Right ventricle myocardium superior (tissue), 1 donor: ENCODE measurements around the gene LCMT1. TPM values are rescaled to one million over a fixed set of nuclear protein-coding genes. Genes with fewer than 3 reads are reported as not detected.
"Not testable (repeated sequence)": the region's sequence is repeated elsewhere in the genome, so short reads cannot be mapped to it uniquely, and the experiment has no call there.

Experiments
- ATAC-seq: fragments of 200-7000 bp; cut with Tn5 transposase; one replicate; pipeline ENCODE4 v1.9.1; 2020; ENCODE audit warnings: mild to moderate bottlenecking; ENCODE audit not compliant: poor library complexity
- DNase-seq: peaks from one replicate; pipeline ENCODE4 v3.0.0-alpha.2; 2020
- intact Hi-C: fragments of 100-400 bp; cut with DNase I; formaldehyde crosslinking; loops from one replicate; pipeline ENCODE4 v1.11.2; 2022
- total RNA-seq: library from RNA; stranded (reverse); fragmentation: NEBNext Ultra II Directional; extraction: Animal tissue kit (Norgen Biotek cat#: 25700); gene quantifications from one replicate; pipeline ENCODE4 v1.2.1, GENCODE V29; 2021
- donor health status: DM: no; HTN: yes; CAD: no; lungs with severe emphysema.

The LCMT1 gene
- total RNA-seq, 1 donor from 2014 or later = 32.1 TPM

DNA sequence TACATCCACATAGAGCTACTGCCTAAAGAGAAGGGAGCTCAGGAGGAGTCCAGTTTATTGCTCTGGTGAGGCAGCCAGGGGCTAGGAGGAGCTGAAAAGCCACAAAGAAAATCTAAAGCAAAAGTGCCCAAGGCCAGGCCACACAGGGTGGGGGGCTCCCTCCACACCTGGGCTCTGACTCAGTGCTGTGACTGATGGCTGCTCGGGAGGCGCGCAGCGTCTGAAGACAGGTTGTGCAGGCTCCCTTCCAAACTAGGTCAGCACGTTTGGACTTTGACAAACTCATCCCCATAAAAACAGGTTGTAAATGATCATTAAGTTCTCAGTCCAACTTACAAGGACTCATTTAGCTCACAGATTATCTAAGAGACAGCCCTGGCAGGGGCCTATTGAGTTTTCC is 22.2 kb upstream of the LCMT1 start:
- DNase-seq = no peak
- intact Hi-C loops = loop anchor here (10.0 kb wide), 1 partner anchor 135 kb away; no protein-coding TSS in a partner anchor
- ATAC-seq = no peak

GRCh38 chr16:25092441-25092840 is 19.1 kb upstream of the LCMT1 start:
- ATAC-seq (no peak), DNase-seq (no peak)
- intact Hi-C loops = no loop called here

DNA sequence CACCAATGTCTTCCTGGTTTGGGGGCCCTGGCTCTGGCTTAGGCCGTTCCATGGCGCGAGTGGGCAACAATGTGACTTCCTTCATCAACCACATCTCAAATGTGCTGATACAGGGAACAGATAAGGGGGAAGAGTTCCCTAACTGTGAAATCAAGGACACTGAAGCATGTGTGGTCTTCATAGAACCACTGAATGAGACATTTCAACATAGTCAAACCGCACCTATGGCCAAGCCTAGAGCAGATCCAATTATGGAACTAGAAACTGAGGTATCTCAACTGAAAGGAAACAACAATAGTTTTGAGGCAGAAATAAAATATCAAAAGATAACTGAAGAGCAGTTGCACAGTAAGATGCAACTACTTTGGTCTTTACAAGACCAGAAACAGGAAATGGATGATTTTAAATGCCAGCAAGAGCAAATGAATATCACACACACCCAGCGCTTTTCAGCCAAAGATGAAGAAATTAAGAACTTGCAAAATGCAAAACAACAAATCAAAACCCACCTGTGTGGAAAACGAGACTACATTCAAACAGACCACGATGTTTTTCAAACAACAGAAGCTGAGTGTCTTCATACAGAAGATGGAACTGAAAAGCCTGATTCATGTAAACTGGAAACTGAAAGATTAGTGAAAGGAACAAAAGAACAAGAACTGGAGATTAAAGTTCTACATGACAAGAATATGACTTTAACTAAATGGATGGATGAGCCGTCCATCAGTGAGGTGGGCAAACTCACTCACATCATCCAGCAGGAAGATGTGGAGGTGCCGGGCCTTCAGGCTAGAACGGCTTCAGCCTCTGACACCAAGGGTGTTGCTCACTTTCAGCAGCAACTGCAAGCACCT is 18.1 kb upstream of the LCMT1 start:
- ATAC-seq = no peak
- no peak for DNase-seq
- intact Hi-C loops = no loop called here

DNA sequence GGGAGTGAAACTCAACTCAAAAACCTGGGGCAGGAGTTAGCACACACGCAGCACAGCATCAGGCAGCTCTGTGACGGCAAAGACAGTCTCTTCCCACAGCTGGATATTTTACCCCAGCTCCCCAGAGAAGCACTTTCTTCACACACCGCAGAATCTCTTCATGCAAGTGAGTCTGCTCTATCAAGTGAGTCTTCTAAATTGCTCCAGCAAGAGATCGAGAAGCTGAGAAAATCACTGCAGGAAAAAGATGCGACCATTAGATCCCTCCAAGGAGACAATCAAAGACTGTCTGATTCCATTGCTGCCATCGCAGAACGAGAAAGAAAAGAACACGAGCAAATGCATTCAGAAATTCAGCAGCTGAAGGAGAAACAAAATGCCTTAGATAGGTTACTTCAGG is 16.9 kb upstream of the LCMT1 start:
- ATAC-seq (no peak), DNase-seq (no peak)
- intact Hi-C loops = no loop called here

DNA sequence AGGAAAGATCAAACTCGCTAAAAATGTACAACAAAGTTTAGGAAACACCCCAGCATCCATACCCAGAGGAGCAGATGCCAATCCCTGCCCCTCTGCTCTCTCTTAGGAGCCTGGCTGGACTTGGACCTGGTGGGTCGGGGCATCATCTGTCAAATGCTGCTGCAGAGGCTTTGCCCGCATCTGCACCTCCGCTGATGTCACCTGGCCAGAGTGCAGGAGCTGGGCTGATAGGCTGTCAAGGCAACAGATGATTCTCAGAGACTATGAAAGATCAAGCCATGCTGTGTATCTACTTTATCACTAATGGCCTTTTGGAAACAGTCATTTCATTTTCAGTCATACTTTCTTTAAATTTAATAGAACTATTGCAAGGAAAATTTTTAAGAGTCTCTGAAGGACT is 15.9 kb upstream of the LCMT1 start:
- intact Hi-C loops = no loop called here
- DNase-seq (no peak), ATAC-seq (no peak)

GRCh38 chr16:25097276-25097975 is 14.1 kb upstream of the LCMT1 start:
- DNase-seq (no peak), ATAC-seq (no peak)
- intact Hi-C loops = no loop called here

DNA sequence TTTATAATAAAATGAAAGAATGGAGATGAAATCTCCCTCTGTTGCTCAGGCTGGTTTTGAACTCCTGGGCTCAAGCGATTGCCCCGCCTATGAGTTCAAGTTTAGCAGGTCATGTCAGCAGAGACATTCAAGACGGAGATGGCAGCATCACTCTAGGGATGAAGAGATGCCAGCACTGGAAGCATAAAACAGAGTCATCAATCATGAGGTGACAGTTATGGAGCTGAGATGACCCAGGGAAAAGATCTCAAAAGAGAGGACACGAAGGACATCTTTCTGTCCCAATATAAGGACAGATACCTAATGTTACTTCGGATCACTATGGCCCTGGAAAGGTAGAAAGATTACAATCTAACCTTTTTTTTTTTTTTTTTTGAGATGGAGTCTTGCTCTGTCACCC is 11.0 kb upstream of the LCMT1 start:
- intact Hi-C loops = no loop called here
- DNase-seq = no peak
- no peak for ATAC-seq

DNA sequence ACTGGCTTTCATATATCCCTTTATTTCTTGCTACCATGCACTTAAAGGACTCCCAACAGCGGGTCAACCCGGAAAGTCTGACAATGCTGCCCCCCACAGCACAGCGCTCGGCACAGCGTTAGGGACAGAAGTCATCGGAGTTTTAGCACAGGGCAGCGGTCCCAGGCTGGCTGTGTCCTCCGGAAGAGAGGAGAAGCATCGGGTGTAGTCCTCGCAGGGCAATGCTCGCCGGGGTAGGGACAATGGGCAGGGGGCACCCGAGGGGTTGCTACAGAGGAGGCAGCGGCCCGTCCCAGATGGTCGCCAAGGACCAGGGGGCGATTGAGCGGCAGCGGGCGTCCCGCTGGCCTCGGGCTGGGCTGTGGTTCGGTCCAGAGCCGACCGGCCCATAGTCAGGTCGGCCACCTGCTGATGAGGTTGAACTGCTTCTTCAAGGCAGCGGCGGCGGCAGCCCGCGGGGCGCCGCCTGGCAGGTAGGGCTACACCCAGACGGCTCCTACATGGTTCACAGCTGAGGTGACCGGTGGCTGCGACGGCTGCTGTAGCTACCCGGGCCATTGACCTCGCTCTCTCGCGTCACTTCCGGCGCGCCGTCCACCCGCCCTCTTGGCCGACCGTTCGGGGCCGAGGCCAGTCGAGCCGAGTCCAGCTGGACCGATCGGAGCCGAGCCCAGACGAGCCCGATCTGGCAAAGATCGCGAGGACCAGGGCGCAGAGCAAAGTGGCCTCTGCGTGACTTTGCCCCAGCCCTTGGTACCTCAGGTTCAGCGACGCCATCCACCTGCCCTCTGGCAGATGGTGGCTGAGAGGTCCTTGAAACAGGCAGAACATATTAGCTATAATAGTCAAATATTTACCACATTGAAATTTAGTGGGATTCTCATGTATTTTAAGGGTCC is 4.7 kb upstream of the LCMT1 start:
- intact Hi-C loops = loop anchor here (5.0 kb wide), 2 partner anchors 40 to 55 kb away; no protein-coding TSS in a partner anchor
- ATAC-seq = peak; percentile 92
- DNase-seq = peak; percentile 98

DNA sequence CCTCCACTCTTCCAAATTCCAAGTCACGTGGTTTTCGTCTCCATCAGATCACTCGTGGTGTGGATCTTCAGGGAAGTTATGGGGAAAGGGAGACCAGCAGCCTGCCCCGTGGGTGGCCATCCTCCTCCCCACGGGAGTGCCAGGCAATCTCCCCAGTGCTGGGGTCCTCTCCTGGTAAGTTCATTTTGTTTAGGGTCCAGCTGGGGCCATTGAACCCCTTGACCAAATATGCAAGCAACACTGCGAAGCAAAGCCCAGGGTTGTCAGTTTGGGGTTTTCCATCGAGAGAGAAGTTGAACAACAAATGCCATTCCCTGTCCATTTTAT is 4.1 kb upstream of the LCMT1 start:
- intact Hi-C loops = loop anchor here (5.0 kb wide), 2 partner anchors 40 to 55 kb away; no protein-coding TSS in a partner anchor
- DNase-seq (no peak), ATAC-seq (no peak)

- ATAC-seq (no peak), DNase-seq (no peak)
- intact Hi-C loops = loop anchor here (5.0 kb wide), 2 partner anchors 41 to 56 kb away; no protein-coding TSS in a partner anchor
These were observed 3.5 kb upstream of the LCMT1 start for GRCh38 chr16:25108054-25108453.

DNA sequence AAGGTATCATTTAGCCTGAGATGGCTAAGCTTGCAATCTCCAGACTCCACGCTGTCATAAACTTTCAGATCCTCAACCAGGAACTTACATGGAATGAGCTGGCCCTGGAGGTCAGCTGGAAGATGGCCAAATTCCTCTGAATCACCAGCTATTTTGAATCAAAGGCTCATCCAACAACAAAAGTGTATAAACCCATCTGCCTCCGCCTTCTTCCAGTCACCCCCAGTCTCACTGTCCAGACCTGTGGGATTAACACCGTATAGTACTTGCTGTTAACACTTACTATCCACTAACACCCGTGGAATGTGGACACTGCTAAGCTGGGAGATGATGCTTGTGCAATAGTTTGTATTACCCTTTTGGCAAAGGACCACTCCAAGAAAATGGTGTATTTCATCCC is 1.9 kb upstream of the LCMT1 start:
- no peak for ATAC-seq

DNA sequence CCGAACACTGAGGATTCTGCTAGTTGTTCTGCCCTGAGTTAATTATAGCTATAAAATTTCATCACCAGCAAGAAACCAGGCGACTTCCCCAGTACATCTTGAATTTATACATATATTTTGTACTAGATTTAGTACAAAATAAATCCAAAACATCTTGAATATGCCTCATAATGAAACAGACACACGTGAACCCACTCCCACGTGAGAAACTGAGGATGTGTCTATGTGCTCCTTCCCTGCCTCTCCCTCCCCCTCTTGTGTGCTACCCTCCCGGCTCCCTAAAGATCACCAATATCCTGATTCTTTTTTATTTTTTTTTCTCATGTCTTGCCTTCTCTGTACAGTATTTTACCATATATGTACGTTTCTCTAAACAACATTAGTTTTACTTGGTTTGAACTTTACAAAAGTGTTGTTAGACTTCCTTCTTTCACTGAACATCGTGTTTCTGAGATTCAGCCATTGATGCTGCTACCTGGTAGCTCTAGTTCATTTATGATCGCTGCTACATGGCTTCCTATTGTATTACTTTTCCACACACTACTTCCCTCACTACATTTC is 1.1 kb upstream of the LCMT1 start:
- DNase-seq (no peak), ATAC-seq (no peak)
- intact Hi-C loops = no loop called here

More for the DNA sequence above, 1.9 kb upstream of the LCMT1 start:
- intact Hi-C loops = loop anchor here (5.0 kb wide), 2 partner anchors 42 to 57 kb away; no protein-coding TSS in a partner anchor
- no peak for DNase-seq

GRCh38 chr16:25114121-25114520 is 2.6 kb downstream of the LCMT1 start:
- DNase-seq = no peak
- ATAC-seq = no peak
- intact Hi-C loops = no loop called here

GRCh38 chr16:25118851-25119578 is 7.5 kb downstream of the LCMT1 start:
- intact Hi-C loops = no loop called here
- no peak for ATAC-seq
- DNase-seq = no peak

DNA sequence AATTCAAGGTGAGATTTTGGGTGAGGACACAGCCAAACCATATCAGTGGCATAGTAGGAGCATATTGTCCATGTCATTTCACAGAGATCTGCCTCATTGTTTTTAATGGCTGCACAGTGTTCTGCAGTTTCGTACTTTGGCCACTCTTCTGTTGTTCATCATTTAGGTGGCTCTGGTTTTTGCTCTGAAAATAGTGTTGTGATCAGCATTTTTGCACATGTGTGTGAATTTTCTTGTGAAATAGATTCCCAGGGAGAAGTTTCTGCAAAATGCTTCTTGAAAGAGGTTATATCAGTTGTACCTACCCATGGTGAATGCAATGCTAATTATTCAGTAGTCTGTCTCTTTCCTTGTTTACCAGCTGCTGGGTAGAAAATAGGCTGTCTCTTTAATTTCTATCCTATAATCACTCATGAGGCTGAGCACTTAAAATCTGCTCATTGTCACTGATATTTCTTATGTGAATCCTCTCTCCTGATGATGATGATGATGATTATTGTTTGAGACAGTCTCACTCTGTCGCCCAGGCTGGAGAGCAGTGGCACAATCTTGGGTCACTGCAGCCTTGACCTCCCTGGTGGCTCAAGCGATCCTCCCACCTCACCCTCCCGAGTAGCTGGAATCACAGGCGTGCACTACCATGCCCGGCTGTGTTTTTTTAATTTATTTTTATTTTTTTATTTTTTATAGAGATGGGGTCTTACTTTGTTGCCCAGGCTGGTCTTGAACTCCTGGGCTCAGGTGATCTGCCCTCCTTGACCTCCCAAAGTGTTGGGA is 10.5 kb downstream of the LCMT1 start:
- DNase-seq (no peak), ATAC-seq (no peak)
- intact Hi-C loops = loop anchor here (10.0 kb wide), 1 partner anchor 103 kb away; no protein-coding TSS in a partner anchor

GRCh38 chr16:25124503-25124902 is 13.0 kb downstream of the LCMT1 start:
- intact Hi-C loops = loop anchor here (10.0 kb wide), 1 partner anchor 100 kb away; no protein-coding TSS in a partner anchor
- no peak for ATAC-seq

GRCh38 chr16:25126086-25126666 is 14.6 kb downstream of the LCMT1 start:
- peak; percentile 58 for ATAC-seq
- not testable (repeated sequence) for DNase-seq
- intact Hi-C loops = loop anchor here (10.0 kb wide), 1 partner anchor 99 kb away; no protein-coding TSS in a partner anchor

More at GRCh38 chr16:25124503-25124902, 13.0 kb downstream of the LCMT1 start:
- no peak for DNase-seq
